HepG2 (cell line): ENCODE data around the gene CHRM5. TPM values are rescaled to one million over a fixed set of nuclear protein-coding genes. Genes with fewer than 3 reads are reported as not detected.

Experiments used
- BATF2 ChIP-seq: sonication (generic); formaldehyde crosslinking; IDR thresholded peaks from 2 replicates; pipeline ENCODE4 v1.8.0; 2022; ENCODE audit warnings: mild to moderate bottlenecking, missing genetic modification reagents, moderate library complexity
- ETV6 ChIP-seq: sonication (generic); formaldehyde crosslinking; conservative IDR thresholded peaks from 2 replicates; pipeline ENCODE4 v1.4.0; 2020; ENCODE audit warnings: missing genetic modification reagents
- FIP1L1 ChIP-seq: fragments of 200-400 bp; formaldehyde crosslinking; IDR thresholded peaks from 2 replicates; pipeline ENCODE4 v1.6.1; 2018; ENCODE audit warnings: low read depth, mild to moderate bottlenecking, low read length, moderate library complexity, borderline replicate concordance; ENCODE audit not compliant: insufficient read depth
- JDP2 ChIP-seq: sonication (generic); formaldehyde crosslinking; IDR thresholded peaks from 2 replicates; pipeline ENCODE4 v1.8.1; 2022; ENCODE audit warnings: missing genetic modification reagents, borderline replicate concordance
- MIXL1 ChIP-seq: IDR thresholded peaks from 2 replicates; pipeline ENCODE4 v1.6.1; 2016
- ZBED4 ChIP-seq: sonication (generic); formaldehyde crosslinking; IDR thresholded peaks from 2 replicates; pipeline ENCODE4 v1.4.0; 2020; ENCODE audit warnings: missing genetic modification reagents, borderline replicate concordance
- ZNF20 ChIP-seq: sonication (generic); formaldehyde crosslinking; IDR thresholded peaks from 2 replicates; pipeline ENCODE4 v1.4.0; 2020; ENCODE audit warnings: mild to moderate bottlenecking, moderate library complexity, missing genetic modification reagents
- ZNF3 ChIP-seq: IDR thresholded peaks from 2 replicates; pipeline ENCODE4 v1.7.0; 2017; ENCODE audit warnings: inconsistent platforms
- ZNF562 ChIP-seq: sonication (generic); formaldehyde crosslinking; IDR thresholded peaks from 2 replicates; pipeline ENCODE4 v1.8.0; 2022; ENCODE audit warnings: missing genetic modification reagents, borderline replicate concordance
- ZNF710 ChIP-seq: sonication (generic); formaldehyde crosslinking; IDR thresholded peaks from 2 replicates; pipeline ENCODE4 v1.5.0; 2020; ENCODE audit warnings: mild to moderate bottlenecking, missing genetic modification reagents, borderline replicate concordance
- ZNF724P ChIP-seq: sonication (generic); formaldehyde crosslinking; IDR thresholded peaks from 2 replicates; pipeline ENCODE4 v1.8.0; 2022; ENCODE audit warnings: missing genetic modification reagents, borderline replicate concordance
- ZNF768 ChIP-seq: sonication (generic); formaldehyde crosslinking; IDR thresholded peaks from 2 replicates; pipeline ENCODE4 v1.4.0; 2020; ENCODE audit warnings: missing genetic modification reagents
- polyA plus RNA-seq, 8 experiments: library from polyadenylated mRNA; depleted of rRNA in 3 of 8; stranded (reverse) in 7 of 8; unstranded in 1 of 8; fragments of >200 nt; fragmentation: Illumina TruSeq in 4 of 8; extraction: Trizol in 4 of 8; gene quantifications; 2 replicates each; pipeline versions ENCODE4 v1.2.1 to v1.2.3, GENCODE V29; 2011 to 2016; ENCODE audit warnings: low read depth in 4 of 8, missing spikeins in 1 of 8, mixed read lengths in 1 of 8; ENCODE audit not compliant: insufficient read depth in 1 of 8
- total RNA-seq, 5 experiments: library from RNA; depleted of rRNA; stranded (reverse); fragments of >200 nt; fragmentation: Illumina TruSeq; extraction: Trizol; gene quantifications; 2 replicates each; pipeline ENCODE4 v1.2.3, GENCODE V29; 2016; ENCODE audit warnings: low read depth in 1 of 5
- TF ChIP-seq, protein P1 (sequence below), 2 experiments: IDR thresholded peaks; 2 replicates each; pipeline ENCODE4 v1.6.1; 2011 to 2012; ENCODE audit warnings: low read length in 2 of 2, borderline replicate concordance in 1 of 2, low read depth in 1 of 2, mild to moderate bottlenecking in 1 of 2, moderate library complexity in 1 of 2
- TF ChIP-seq, protein P2 (sequence below): sonication (generic); formaldehyde crosslinking; IDR thresholded peaks from 2 replicates; pipeline ENCODE4 v1.4.0; 2020; ENCODE audit warnings: low read depth, mild to moderate bottlenecking, missing genetic modification reagents
- TF ChIP-seq, protein P3 (sequence below): sonication (generic); formaldehyde crosslinking; IDR thresholded peaks from 2 replicates; pipeline ENCODE4 v1.9.0; 2021; ENCODE audit warnings: missing genetic modification reagents, mild to moderate bottlenecking, borderline replicate concordance

CHRM5 gene
- total and polyA plus RNA-seq, 2 of the 13 experiments (the other 11 are each of a cell fraction or from before 2014, with no cell fraction given): not detected

GRCh38 chr15:34101366-34102174 lies 133.3 kb downstream of the CHRM5 start, which contains the start of the genes EMC7 and PGBD4 (continued):
- TF ChIP-seq ZNF710 (CRISPR knock-in tag): no peak
- no peak for TF ChIP-seq ZNF562 (CRISPR knock-in tag)
- TF ChIP-seq, protein P1, sequence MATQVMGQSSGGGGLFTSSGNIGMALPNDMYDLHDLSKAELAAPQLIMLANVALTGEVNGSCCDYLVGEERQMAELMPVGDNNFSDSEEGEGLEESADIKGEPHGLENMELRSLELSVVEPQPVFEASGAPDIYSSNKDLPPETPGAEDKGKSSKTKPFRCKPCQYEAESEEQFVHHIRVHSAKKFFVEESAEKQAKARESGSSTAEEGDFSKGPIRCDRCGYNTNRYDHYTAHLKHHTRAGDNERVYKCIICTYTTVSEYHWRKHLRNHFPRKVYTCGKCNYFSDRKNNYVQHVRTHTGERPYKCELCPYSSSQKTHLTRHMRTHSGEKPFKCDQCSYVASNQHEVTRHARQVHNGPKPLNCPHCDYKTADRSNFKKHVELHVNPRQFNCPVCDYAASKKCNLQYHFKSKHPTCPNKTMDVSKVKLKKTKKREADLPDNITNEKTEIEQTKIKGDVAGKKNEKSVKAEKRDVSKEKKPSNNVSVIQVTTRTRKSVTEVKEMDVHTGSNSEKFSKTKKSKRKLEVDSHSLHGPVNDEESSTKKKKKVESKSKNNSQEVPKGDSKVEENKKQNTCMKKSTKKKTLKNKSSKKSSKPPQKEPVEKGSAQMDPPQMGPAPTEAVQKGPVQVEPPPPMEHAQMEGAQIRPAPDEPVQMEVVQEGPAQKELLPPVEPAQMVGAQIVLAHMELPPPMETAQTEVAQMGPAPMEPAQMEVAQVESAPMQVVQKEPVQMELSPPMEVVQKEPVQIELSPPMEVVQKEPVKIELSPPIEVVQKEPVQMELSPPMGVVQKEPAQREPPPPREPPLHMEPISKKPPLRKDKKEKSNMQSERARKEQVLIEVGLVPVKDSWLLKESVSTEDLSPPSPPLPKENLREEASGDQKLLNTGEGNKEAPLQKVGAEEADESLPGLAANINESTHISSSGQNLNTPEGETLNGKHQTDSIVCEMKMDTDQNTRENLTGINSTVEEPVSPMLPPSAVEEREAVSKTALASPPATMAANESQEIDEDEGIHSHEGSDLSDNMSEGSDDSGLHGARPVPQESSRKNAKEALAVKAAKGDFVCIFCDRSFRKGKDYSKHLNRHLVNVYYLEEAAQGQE (IDR thresholded peaks at IDR 0.05; ENCODE audit: borderline replicate concordance in 1 of 2, low read depth in 1 of 2, low read length in 2 of 2): peak in 1 of 2 experiments; percentile 10; a peak in 1 of 4 replicates
- no peak for TF ChIP-seq ZNF20 (CRISPR knock-in tag)
- no peak for TF ChIP-seq ZBED4 (CRISPR knock-in tag)
- TF ChIP-seq, protein P2, sequence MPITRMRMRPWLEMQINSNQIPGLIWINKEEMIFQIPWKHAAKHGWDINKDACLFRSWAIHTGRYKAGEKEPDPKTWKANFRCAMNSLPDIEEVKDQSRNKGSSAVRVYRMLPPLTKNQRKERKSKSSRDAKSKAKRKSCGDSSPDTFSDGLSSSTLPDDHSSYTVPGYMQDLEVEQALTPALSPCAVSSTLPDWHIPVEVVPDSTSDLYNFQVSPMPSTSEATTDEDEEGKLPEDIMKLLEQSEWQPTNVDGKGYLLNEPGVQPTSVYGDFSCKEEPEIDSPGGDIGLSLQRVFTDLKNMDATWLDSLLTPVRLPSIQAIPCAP: no peak
- peak; percentile 82 for TF ChIP-seq ETV6 (CRISPR knock-in tag)
- TF ChIP-seq MIXL1: peak; percentile 21; the same call in 1 of the 2 replicates
- no peak for TF ChIP-seq BATF2 (CRISPR knock-in tag)
- no peak for TF ChIP-seq ZNF724P
- peak; percentile 47 for TF ChIP-seq ZNF768 (CRISPR knock-in tag)
- TF ChIP-seq JDP2 (CRISPR knock-in tag): no peak
- TF ChIP-seq ZNF3 (CRISPR knock-in tag): no peak
- TF ChIP-seq, protein P3, sequence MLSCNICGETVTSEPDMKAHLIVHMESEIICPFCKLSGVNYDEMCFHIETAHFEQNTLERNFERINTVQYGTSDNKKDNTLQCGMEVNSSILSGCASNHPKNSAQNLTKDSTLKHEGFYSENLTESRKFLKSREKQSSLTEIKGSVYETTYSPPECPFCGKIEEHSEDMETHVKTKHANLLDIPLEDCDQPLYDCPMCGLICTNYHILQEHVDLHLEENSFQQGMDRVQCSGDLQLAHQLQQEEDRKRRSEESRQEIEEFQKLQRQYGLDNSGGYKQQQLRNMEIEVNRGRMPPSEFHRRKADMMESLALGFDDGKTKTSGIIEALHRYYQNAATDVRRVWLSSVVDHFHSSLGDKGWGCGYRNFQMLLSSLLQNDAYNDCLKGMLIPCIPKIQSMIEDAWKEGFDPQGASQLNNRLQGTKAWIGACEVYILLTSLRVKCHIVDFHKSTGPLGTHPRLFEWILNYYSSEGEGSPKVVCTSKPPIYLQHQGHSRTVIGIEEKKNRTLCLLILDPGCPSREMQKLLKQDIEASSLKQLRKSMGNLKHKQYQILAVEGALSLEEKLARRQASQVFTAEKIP: no peak
- no peak for TF ChIP-seq FIP1L1
